ENCODE data around the gene SOX10. TPM values are rescaled to one million over a fixed set of nuclear protein-coding genes. Genes with fewer than 3 reads are reported as not detected.
A peak's percentile ranks its signal among the peaks of the same experiment; 100 is the strongest.

The SOX10 gene
- total and polyA plus RNA-seq, 2 of the 13 experiments (the other 11 are each of a cell fraction or from before 2014, with no cell fraction given) = not detected

DNA sequence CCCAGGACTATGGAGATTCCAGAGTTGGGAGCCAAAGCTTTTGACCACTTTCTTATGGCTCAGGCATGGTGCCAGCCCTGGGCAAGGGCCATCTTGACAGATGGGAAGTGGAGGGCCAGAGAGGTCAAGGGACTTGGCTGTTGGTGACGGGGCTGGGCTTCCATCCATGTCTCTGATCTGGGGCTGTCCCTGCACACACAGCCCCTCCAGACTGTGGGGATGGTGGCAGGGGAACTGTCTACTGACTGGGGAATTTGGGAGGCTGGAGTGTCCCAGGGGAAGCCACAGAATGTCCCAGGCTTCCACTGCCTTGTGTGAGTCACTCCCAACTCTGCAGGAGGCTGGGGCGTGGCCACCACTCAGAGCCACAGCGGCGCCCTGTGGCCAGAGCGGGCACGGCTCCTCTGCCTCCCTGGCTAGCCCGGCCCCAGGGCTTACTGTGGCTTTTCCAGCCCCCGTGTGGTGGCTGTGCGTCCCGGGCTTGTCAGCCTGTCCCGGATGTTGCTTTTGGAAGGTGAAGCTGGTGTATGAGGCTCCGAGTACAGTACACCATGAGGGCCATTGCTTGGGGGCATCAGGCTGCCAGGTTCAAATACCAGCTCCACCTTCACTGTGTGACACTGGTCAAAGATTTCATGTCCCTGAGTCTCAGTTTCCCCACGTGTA is 50.5 kb downstream of the SOX10 start (continued):
- TF ChIP-seq, protein P1, sequence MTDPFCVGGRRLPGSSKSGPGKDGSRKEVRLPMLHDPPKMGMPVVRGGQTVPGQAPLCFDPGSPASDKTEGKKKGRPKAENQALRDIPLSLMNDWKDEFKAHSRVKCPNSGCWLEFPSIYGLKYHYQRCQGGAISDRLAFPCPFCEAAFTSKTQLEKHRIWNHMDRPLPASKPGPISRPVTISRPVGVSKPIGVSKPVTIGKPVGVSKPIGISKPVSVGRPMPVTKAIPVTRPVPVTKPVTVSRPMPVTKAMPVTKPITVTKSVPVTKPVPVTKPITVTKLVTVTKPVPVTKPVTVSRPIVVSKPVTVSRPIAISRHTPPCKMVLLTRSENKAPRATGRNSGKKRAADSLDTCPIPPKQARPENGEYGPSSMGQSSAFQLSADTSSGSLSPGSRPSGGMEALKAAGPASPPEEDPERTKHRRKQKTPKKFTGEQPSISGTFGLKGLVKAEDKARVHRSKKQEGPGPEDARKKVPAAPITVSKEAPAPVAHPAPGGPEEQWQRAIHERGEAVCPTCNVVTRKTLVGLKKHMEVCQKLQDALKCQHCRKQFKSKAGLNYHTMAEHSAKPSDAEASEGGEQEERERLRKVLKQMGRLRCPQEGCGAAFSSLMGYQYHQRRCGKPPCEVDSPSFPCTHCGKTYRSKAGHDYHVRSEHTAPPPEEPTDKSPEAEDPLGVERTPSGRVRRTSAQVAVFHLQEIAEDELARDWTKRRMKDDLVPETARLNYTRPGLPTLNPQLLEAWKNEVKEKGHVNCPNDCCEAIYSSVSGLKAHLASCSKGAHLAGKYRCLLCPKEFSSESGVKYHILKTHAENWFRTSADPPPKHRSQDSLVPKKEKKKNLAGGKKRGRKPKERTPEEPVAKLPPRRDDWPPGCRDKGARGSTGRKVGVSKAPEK (CRISPR knock-in tag; IDR thresholded peaks at IDR 0.05; ENCODE audit: borderline replicate concordance) = no peak
- TF ChIP-seq, protein P2, sequence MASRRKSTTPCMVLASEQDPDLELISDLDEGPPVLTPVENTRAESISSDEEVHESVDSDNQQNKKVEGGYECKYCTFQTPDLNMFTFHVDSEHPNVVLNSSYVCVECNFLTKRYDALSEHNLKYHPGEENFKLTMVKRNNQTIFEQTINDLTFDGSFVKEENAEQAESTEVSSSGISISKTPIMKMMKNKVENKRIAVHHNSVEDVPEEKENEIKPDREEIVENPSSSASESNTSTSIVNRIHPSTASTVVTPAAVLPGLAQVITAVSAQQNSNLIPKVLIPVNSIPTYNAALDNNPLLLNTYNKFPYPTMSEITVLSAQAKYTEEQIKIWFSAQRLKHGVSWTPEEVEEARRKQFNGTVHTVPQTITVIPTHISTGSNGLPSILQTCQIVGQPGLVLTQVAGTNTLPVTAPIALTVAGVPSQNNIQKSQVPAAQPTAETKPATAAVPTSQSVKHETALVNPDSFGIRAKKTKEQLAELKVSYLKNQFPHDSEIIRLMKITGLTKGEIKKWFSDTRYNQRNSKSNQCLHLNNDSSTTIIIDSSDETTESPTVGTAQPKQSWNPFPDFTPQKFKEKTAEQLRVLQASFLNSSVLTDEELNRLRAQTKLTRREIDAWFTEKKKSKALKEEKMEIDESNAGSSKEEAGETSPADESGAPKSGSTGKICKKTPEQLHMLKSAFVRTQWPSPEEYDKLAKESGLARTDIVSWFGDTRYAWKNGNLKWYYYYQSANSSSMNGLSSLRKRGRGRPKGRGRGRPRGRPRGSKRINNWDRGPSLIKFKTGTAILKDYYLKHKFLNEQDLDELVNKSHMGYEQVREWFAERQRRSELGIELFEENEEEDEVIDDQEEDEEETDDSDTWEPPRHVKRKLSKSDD (CRISPR knock-in tag; IDR thresholded peaks at IDR 0.05; ENCODE audit: low read depth) = 0 out of 2 replicates have a peak, but pooled peaks have one; percentile 31
- no peak for TF ChIP-seq ZNF430 (CRISPR knock-in tag; IDR thresholded peaks at IDR 0.05)
- TF ChIP-seq, protein P3, sequence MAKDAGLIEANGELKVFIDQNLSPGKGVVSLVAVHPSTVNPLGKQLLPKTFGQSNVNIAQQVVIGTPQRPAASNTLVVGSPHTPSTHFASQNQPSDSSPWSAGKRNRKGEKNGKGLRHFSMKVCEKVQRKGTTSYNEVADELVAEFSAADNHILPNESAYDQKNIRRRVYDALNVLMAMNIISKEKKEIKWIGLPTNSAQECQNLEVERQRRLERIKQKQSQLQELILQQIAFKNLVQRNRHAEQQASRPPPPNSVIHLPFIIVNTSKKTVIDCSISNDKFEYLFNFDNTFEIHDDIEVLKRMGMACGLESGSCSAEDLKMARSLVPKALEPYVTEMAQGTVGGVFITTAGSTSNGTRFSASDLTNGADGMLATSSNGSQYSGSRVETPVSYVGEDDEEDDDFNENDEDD (CRISPR knock-in tag; IDR thresholded peaks at IDR 0.05; ENCODE audit: borderline replicate concordance) = peak; percentile 34; the same call in 1 of the 2 replicates
- TF ChIP-seq SNAPC2 (CRISPR knock-in tag; IDR thresholded peaks at IDR 0.05) = no peak
- no peak for TF ChIP-seq ELF4 (CRISPR knock-in tag; IDR thresholded peaks at IDR 0.05; ENCODE audit: borderline replicate concordance)
- TF ChIP-seq ZNF3 (CRISPR knock-in tag; IDR thresholded peaks at IDR 0.05) = no peak
- TF ChIP-seq, protein P4, sequence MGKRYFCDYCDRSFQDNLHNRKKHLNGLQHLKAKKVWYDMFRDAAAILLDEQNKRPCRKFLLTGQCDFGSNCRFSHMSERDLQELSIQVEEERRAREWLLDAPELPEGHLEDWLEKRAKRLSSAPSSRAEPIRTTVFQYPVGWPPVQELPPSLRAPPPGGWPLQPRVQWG (CRISPR knock-in tag; IDR thresholded peaks at IDR 0.05; ENCODE audit: borderline replicate concordance, low read depth) = no peak
- peak; percentile 54; the same call in 1 of the 2 replicates for TF ChIP-seq TARDBP (CRISPR knock-in tag; IDR thresholded peaks at IDR 0.05)
- TF ChIP-seq REXO4 (CRISPR knock-in tag; IDR thresholded peaks at IDR 0.05; ENCODE audit: borderline replicate concordance) = no peak
- TF ChIP-seq, protein P5, sequence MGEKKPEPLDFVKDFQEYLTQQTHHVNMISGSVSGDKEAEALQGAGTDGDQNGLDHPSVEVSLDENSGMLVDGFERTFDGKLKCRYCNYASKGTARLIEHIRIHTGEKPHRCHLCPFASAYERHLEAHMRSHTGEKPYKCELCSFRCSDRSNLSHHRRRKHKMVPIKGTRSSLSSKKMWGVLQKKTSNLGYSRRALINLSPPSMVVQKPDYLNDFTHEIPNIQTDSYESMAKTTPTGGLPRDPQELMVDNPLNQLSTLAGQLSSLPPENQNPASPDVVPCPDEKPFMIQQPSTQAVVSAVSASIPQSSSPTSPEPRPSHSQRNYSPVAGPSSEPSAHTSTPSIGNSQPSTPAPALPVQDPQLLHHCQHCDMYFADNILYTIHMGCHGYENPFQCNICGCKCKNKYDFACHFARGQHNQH (CRISPR knock-in tag; IDR thresholded peaks at IDR 0.05) = peak; percentile 89; the same call in 1 of the 2 replicates
- peak; percentile 47; the same call in 1 of the 2 replicates for TF ChIP-seq ZNF232 (CRISPR knock-in tag; IDR thresholded peaks at IDR 0.05; ENCODE audit: borderline replicate concordance)
- no peak for TF ChIP-seq MTA3 (CRISPR knock-in tag; IDR thresholded peaks at IDR 0.05)
- no peak for TF ChIP-seq ETV6 (CRISPR knock-in tag; conservative IDR thresholded peaks at IDR 0.05)
- TF ChIP-seq ZNF124 (CRISPR knock-in tag; IDR thresholded peaks at IDR 0.05) = peak; percentile 84; the same call in 1 of the 2 replicates
- no peak for TF ChIP-seq ZNF567 (CRISPR knock-in tag; IDR thresholded peaks at IDR 0.05; ENCODE audit: borderline replicate concordance)
- no peak for TF ChIP-seq ARNT (IDR thresholded peaks at IDR 0.05)
- no peak for TF ChIP-seq HDAC6 (IDR thresholded peaks at IDR 0.05; ENCODE audit: low read depth, low read length)
- no peak for TF ChIP-seq HNRNPK (IDR thresholded peaks at IDR 0.05; ENCODE audit: low read depth, low read length, poor library complexity, severe bottlenecking)
- no peak for TF ChIP-seq KDM5A (IDR thresholded peaks at IDR 0.05; ENCODE audit: borderline replicate concordance, low read length)
- TF ChIP-seq IRX3 (CRISPR knock-in tag; IDR thresholded peaks at IDR 0.05; ENCODE audit: borderline replicate concordance, low read depth) = no peak
- TF ChIP-seq ZNF138 (CRISPR knock-in tag; IDR thresholded peaks at IDR 0.05; ENCODE audit: low read depth) = no peak

All from HepG2 (cell line).